LNCaP clone FGC (cell line): ENCODE measurements around the gene KRT37.

Source experiments
- DNase-seq: peaks from one replicate; pipeline ENCODE4 v3.0.0-alpha.2; 2011; ENCODE audit warnings: low read depth
- H3K4me3 ChIP-seq: 2 replicates; pipeline ENCODE4 v1.5.1; 2011; ENCODE audit warnings: mild to moderate bottlenecking, low read depth, low read length, control low read depth
- CTCF ChIP-seq: IDR thresholded peaks from 2 replicates; pipeline ENCODE4 v1.5.1; 2012; ENCODE audit warnings: mild to moderate bottlenecking; ENCODE audit not compliant: control insufficient read depth, insufficient read depth; ENCODE audit errors: extremely low read depth

KRT37 gene

GRCh38 chr17:41449008-41449407 is 24.6 kb upstream of the KRT37 start:
- DNase-seq, result no peak
- no peak for TF ChIP-seq CTCF
- H3K4me3 ChIP-seq, result no peak overlapping the region

- DNase-seq, result no peak
- H3K4me3 ChIP-seq, result no peak overlapping the region
- no peak for TF ChIP-seq CTCF
Measured at GRCh38 chr17:41448506-41448905, 24.1 kb upstream of the KRT37 start.

- no peak for TF ChIP-seq CTCF
- no peak for DNase-seq
Measured at GRCh38 chr17:41446806-41447205, 22.4 kb upstream of the KRT37 start.

GRCh38 chr17:41444640-41445039 is 20.3 kb upstream of the KRT37 start:
- TF ChIP-seq CTCF, result no peak
- H3K4me3 ChIP-seq, result no peak overlapping the region

More at GRCh38 chr17:41446806-41447205, 22.4 kb upstream of the KRT37 start:
- H3K4me3 ChIP-seq, result no peak overlapping the region

GRCh38 chr17:41444186-41444585 is 19.8 kb upstream of the KRT37 start:
- no peak for TF ChIP-seq CTCF
- DNase-seq, result no peak
- no peak overlapping the region for H3K4me3 ChIP-seq

More at GRCh38 chr17:41444640-41445039, 20.3 kb upstream of the KRT37 start:
- DNase-seq, result no peak

- H3K4me3 ChIP-seq, result no peak overlapping the region
- no peak for DNase-seq
- no peak for TF ChIP-seq CTCF
Measured at GRCh38 chr17:41442739-41443138, 18.4 kb upstream of the KRT37 start.

GRCh38 chr17:41440531-41441033 is 16.2 kb upstream of the KRT37 start, which contains the start of gene KRT38:
Gene KRT38 (minus strand): TSS chr17:41440983. CDS start chr17:41440921, 62 bp downstream.
- no peak for TF ChIP-seq CTCF
- no peak within 1 kb of the TSS for H3K4me3 ChIP-seq
- DNase-seq, result no peak
